Memory B cell (primary cell): ENCODE measurements around the gene PLA2G4C.

Experiments used
- ATAC-seq: fragments of 150-1000 bp; cut with Tn5 transposase; 2 replicates; pipeline ENCODE4 v1.10.0; 2021; ENCODE audit warnings: low read depth, mild to moderate bottlenecking, moderate library complexity
- DNase-seq, 2 donors: peaks; one replicate each; pipeline ENCODE4 v3.0.0; 2022; ENCODE audit warnings: low spot score in 2 of 2
- H3K27ac Mint-ChIP-seq: one replicate; pipeline ENCODE4 v1.8.0; 2022; ENCODE audit warnings: mild to moderate bottlenecking, moderate library complexity, mixed read lengths
- H3K27me3 Mint-ChIP-seq: one replicate; pipeline ENCODE4 v1.8.0; 2022; ENCODE audit warnings: mixed read lengths
- H3K36me3 Mint-ChIP-seq: one replicate; pipeline ENCODE4 v1.8.0; 2022; ENCODE audit warnings: mild to moderate bottlenecking, mixed read lengths
- H3K4me1 Mint-ChIP-seq: one replicate; pipeline ENCODE4 v1.8.0; 2022; ENCODE audit warnings: mixed read lengths
- H3K4me3 Mint-ChIP-seq: one replicate; pipeline ENCODE4 v1.8.0; 2022; ENCODE audit warnings: mild to moderate bottlenecking, moderate library complexity, mixed read lengths
- H3K9me3 Mint-ChIP-seq: one replicate; pipeline ENCODE4 v1.8.0; 2022; ENCODE audit warnings: mixed read lengths

PLA2G4C gene

GRCh38 chr19:48020686-48021085 lies 89.9 kb downstream of the PLA2G4C start:
- peaks cover 18% of the 10 kb centered on the region for H3K27me3 Mint-ChIP-seq
- peaks cover 4% of the 10 kb centered on the region for H3K36me3 Mint-ChIP-seq
- H3K27ac Mint-ChIP-seq: no peak overlapping the region
- no peak for ATAC-seq
- H3K4me3 Mint-ChIP-seq: no peak overlapping the region
- DNase-seq: no peak
- no peaks in the 10 kb centered on the region for H3K4me1 Mint-ChIP-seq
- peaks cover 6% of the 10 kb centered on the region for H3K9me3 Mint-ChIP-seq

GRCh38 chr19:48010932-48011758 lies 99.5 kb downstream of the PLA2G4C start:
- H3K27ac Mint-ChIP-seq: no peak overlapping the region
- H3K27me3 Mint-ChIP-seq: peaks cover 6% of the 10 kb centered on the region
- no peak for ATAC-seq
- H3K4me3 Mint-ChIP-seq: no peak overlapping the region
- peaks cover 3% of the 10 kb centered on the region for H3K9me3 Mint-ChIP-seq
- no peaks in the 10 kb centered on the region for H3K4me1 Mint-ChIP-seq
- DNase-seq: no peak
- peaks cover 2% of the 10 kb centered on the region for H3K36me3 Mint-ChIP-seq

GRCh38 chr19:48006762-48007161 lies 103.9 kb downstream of the PLA2G4C start:
- Mint-ChIP-seq H3K27me3 (peaks cover 16% of the 10 kb centered on the region), H3K27ac (no peak overlapping the region), H3K9me3 (peaks cover 2% of the 10 kb centered on the region), H3K4me1 (no peaks in the 10 kb centered on the region), H3K36me3 (peaks cover 2% of the 10 kb centered on the region), H3K4me3 (no peak overlapping the region)
- no peak for DNase-seq
- ATAC-seq: no peak

GRCh38 chr19:48004236-48004635 lies 106.4 kb downstream of the PLA2G4C start:
- DNase-seq (no peak), ATAC-seq (no peak)
- peaks cover 2% of the 10 kb centered on the region for H3K36me3 Mint-ChIP-seq
- H3K9me3 Mint-ChIP-seq: peaks cover 3% of the 10 kb centered on the region
- no peak overlapping the region for H3K4me3 Mint-ChIP-seq
- peaks cover 19% of the 10 kb centered on the region for H3K27me3 Mint-ChIP-seq
- H3K27ac Mint-ChIP-seq: no peak overlapping the region
- no peaks in the 10 kb centered on the region for H3K4me1 Mint-ChIP-seq

- peaks cover 23% of the 10 kb centered on the region for H3K27me3 Mint-ChIP-seq
- no peaks in the 10 kb centered on the region for H3K36me3 Mint-ChIP-seq
- H3K9me3 Mint-ChIP-seq: peaks cover 6% of the 10 kb centered on the region
- H3K4me3 Mint-ChIP-seq: no peak overlapping the region
- H3K27ac Mint-ChIP-seq: no peak overlapping the region
- ATAC-seq (no peak), DNase-seq (no peak)
- no peaks in the 10 kb centered on the region for H3K4me1 Mint-ChIP-seq
These were observed 109.8 kb downstream of the PLA2G4C start for GRCh38 chr19:48000846-48001245.

GRCh38 chr19:47998800-47999199 lies 111.8 kb downstream of the PLA2G4C start:
- Mint-ChIP-seq H3K36me3 (no peaks in the 10 kb centered on the region), H3K4me1 (no peaks in the 10 kb centered on the region), H3K27me3 (peaks cover 13% of the 10 kb centered on the region), H3K4me3 (no peak overlapping the region), H3K27ac (no peak overlapping the region), H3K9me3 (peaks cover 6% of the 10 kb centered on the region)
- ATAC-seq (no peak), DNase-seq (no peak)
